Ascending aorta (tissue), 2 donors: ENCODE results near the gene SND1. TPM values are rescaled to one million over a fixed set of nuclear protein-coding genes. Genes with fewer than 3 reads are reported as not detected.

Source experiments
- DNase-seq, 2 donors: peaks; one replicate each; pipeline ENCODE4 v3.0.0-alpha.2; 2019; ENCODE audit warnings: low spot score in 2 of 2
- H3K27ac ChIP-seq, 2 donors: fragments of 200-600 bp; sonication (generic); one replicate each; pipeline ENCODE4 v1.5.1; 2016 to 2017; ENCODE audit warnings: mild to moderate bottlenecking in 1 of 2
- H3K27me3 ChIP-seq: fragments of 200-600 bp; sonication (generic); one replicate; pipeline ENCODE4 v1.5.1; 2017
- H3K36me3 ChIP-seq, 2 donors: fragments of 200-600 bp; sonication (generic); one replicate each; pipeline ENCODE4 v1.5.1; 2016
- H3K4me1 ChIP-seq, 2 donors: fragments of 200-600 bp; sonication (generic); one replicate each; pipeline ENCODE4 v1.5.1; 2016 to 2017; ENCODE audit warnings: mild to moderate bottlenecking in 1 of 2
- H3K4me3 ChIP-seq, 2 donors: fragments of 200-600 bp; sonication (generic); one replicate each; pipeline ENCODE4 v1.5.1; 2016 to 2017; ENCODE audit warnings: mild to moderate bottlenecking in 1 of 2
- H3K9me3 ChIP-seq, 2 donors: fragments of 200-600 bp; sonication (generic); one replicate each; pipeline ENCODE4 v1.5.1; 2016
- intact Hi-C: fragments of 100-400 bp; cut with DNase I; formaldehyde crosslinking; loops from one replicate; pipeline ENCODE4 v1.15.1; 2023
- total RNA-seq: library from RNA; depleted of rRNA; stranded (reverse); fragments of >200 nt; gene quantifications from one replicate; pipeline ENCODE4 v1.1.0, GENCODE V29; 2016
- TF ChIP-seq, protein P1 (sequence below), 3 experiments: fragments of 200-600 bp in 2 of 3; fragments of 450-650 bp in 1 of 3; sonication (generic) in 2 of 3; IDR thresholded peaks; one replicate each; pipeline ENCODE4 v1.5.1; 2016 to 2019; ENCODE audit warnings: antibody characterized with exemption in 3 of 3, mild to moderate bottlenecking in 1 of 3, moderate library complexity in 1 of 3

The SND1 gene
- total RNA-seq, 1 donor from 2014 or later: 93.8 TPM

- Histone ChIP-seq H3K4me3 (no peak overlapping the region), H3K4me1 (no peaks in the 10 kb centered on the region), H3K27ac (no peak overlapping the region), H3K27me3 (no peaks in the 10 kb centered on the region), H3K36me3 (no peaks in the 10 kb centered on the region), H3K9me3 (no peaks in the 10 kb centered on the region)
- intact Hi-C loops: no loop called here
- TF ChIP-seq, protein P1, sequence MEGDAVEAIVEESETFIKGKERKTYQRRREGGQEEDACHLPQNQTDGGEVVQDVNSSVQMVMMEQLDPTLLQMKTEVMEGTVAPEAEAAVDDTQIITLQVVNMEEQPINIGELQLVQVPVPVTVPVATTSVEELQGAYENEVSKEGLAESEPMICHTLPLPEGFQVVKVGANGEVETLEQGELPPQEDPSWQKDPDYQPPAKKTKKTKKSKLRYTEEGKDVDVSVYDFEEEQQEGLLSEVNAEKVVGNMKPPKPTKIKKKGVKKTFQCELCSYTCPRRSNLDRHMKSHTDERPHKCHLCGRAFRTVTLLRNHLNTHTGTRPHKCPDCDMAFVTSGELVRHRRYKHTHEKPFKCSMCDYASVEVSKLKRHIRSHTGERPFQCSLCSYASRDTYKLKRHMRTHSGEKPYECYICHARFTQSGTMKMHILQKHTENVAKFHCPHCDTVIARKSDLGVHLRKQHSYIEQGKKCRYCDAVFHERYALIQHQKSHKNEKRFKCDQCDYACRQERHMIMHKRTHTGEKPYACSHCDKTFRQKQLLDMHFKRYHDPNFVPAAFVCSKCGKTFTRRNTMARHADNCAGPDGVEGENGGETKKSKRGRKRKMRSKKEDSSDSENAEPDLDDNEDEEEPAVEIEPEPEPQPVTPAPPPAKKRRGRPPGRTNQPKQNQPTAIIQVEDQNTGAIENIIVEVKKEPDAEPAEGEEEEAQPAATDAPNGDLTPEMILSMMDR (IDR thresholded peaks at IDR 0.05): no peak
- DNase-seq: no peak
These were observed 301.7 kb downstream of the SND1 start for GRCh38 chr7:127953423-127954356.

DNA sequence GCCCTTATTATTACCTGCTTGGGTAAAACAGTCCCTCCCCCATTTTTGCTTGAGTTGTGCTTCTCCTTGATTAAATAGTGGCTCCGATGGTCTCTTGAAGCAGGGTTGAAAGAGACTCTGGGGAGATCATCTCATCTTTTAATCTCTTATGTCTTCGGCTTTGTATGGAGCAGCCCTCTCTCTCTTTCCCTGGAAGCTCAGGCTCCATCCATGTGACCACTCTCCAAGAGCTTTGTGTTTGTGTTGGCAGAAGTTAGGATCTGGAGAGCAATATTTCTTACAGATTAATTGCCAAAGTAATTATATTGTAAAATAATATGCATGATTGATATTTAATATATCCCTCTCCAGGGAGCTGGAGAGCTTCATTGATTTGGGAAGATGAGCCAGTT lies 302.4 kb downstream of the SND1 start:
- TF ChIP-seq, protein P1 (IDR thresholded peaks at IDR 0.05): no peak
- no peak overlapping the region for H3K4me3 ChIP-seq
- H3K27ac ChIP-seq: no peak overlapping the region
- H3K4me1 ChIP-seq: no peaks in the 10 kb centered on the region
- DNase-seq: no peak
- no peaks in the 10 kb centered on the region for H3K9me3 ChIP-seq
- no peaks in the 10 kb centered on the region for H3K36me3 ChIP-seq
- no peaks in the 10 kb centered on the region for H3K27me3 ChIP-seq
- intact Hi-C loops: no loop called here

GRCh38 chr7:127955051-127955531 lies 303.1 kb downstream of the SND1 start:
- no peak for DNase-seq
- no peaks in the 10 kb centered on the region for H3K36me3 ChIP-seq
- no peaks in the 10 kb centered on the region for H3K27me3 ChIP-seq
- TF ChIP-seq, protein P1 (IDR thresholded peaks at IDR 0.05): no peak
- no peaks in the 10 kb centered on the region for H3K9me3 ChIP-seq
- no peak overlapping the region for H3K4me3 ChIP-seq
- no peak overlapping the region for H3K27ac ChIP-seq
- intact Hi-C loops: no loop called here
- H3K4me1 ChIP-seq: no peaks in the 10 kb centered on the region

DNA sequence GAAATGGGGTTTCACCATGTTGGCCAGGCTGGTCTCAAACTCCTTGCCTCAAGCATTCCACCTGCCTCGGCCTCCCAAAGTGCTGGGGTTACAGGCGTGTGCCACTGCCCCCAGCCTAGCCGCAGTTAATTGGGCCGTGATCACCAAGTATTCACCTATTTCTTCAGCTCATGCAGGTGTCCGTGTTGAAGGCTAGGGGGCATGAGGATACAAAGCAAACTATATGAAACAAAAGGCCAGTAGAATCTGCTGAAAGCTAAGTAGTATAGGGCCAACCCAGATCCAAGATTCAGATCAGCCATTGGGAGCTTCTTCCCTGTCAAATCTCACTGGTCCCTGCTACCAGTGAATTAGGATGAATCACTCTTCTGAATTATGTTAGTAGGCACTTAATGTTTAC lies 305.9 kb downstream of the SND1 start:
- Histone ChIP-seq H3K36me3 (no peaks in the 10 kb centered on the region), H3K4me1 (no peaks in the 10 kb centered on the region), H3K27ac (no peak overlapping the region), H3K4me3 (no peak overlapping the region), H3K27me3 (no peaks in the 10 kb centered on the region), H3K9me3 (no peaks in the 10 kb centered on the region)
- no peak for DNase-seq
- intact Hi-C loops: no loop called here
- TF ChIP-seq, protein P1 (IDR thresholded peaks at IDR 0.05): no peak

DNA sequence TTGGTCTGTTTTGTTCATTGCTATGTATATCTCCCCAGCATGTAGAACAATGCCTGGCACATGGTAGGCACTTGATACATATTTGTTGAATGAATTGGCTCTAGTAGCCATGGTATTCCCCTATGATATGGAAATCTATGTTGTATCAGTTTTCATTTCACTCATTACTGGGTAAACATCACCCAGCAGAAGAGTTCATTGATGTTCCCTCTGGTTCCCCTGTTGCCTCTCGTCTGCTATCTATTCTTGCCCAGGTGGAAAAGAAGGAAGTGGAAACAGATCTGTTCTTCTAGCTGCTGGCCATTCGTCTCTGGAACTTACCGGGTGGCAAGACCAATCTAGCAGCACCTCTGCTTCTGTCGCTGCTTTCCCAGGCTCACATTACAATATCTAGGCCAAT lies 307.8 kb downstream of the SND1 start:
- H3K27me3 ChIP-seq: no peaks in the 10 kb centered on the region
- DNase-seq: no peak
- intact Hi-C loops: no loop called here
- no peak overlapping the region for H3K27ac ChIP-seq
- TF ChIP-seq, protein P1 (IDR thresholded peaks at IDR 0.05): no peak
- H3K4me1 ChIP-seq: no peaks in the 10 kb centered on the region
- H3K36me3 ChIP-seq: no peaks in the 10 kb centered on the region
- no peak overlapping the region for H3K4me3 ChIP-seq
- no peaks in the 10 kb centered on the region for H3K9me3 ChIP-seq
